H1 (cell line): ENCODE measurements around the gene FOXO6. TPM values are rescaled to one million over a fixed set of nuclear protein-coding genes. Genes with fewer than 3 reads are reported as not detected.

Experiments used
- CTCF ChIA-PET: fragments of 300-600 bp; sonication (Branson Sonifier 250); formaldehyde crosslinking; loops from one replicate; lab custom pipeline; 2021; ENCODE audit not compliant: partially characterized antibody; lab: Charles Lee
- POLR2A ChIA-PET: fragments of 300-600 bp; sonication (Branson Sonifier 250); formaldehyde crosslinking; loops from one replicate; lab custom pipeline; 2021; ENCODE audit warnings: inconsistent platforms; ENCODE audit not compliant: partially characterized antibody; lab: Charles Lee
- DNase-seq, 2 experiments: peaks; one replicate each; pipeline versions ENCODE4 v3.0.0 to v3.0.0-alpha.2; 2010 to 2022; ENCODE audit warnings: low spot score in 2 of 2, low read depth in 1 of 2, mixed read lengths in 1 of 2
- FAIRE-seq: peaks from 2 replicates; lab custom pipeline; 2011; peaks lifted over from hg19 to GRCh38; lab: Jason Lieb, UNC
- H2AFZ ChIP-seq: 2 replicates; pipeline ENCODE4 v1.8.1; 2012; ENCODE audit warnings: low read length, inconsistent platforms
- H2AK5ac ChIP-seq: 2 replicates; pipeline ENCODE4 v1.6.1; 2013; ENCODE audit warnings: low read depth, low read length
- H2BK120ac ChIP-seq: replicated peaks from 2 replicates; pipeline ENCODE3; 2013; ENCODE audit warnings: low read depth, low read length, inconsistent platforms
- H2BK12ac ChIP-seq: 2 replicates; pipeline ENCODE4 v1.6.1; 2013; ENCODE audit warnings: low read depth, low read length
- H2BK15ac ChIP-seq: 2 replicates; pipeline ENCODE4 v1.6.1; 2013; ENCODE audit warnings: low read length
- H2BK20ac ChIP-seq: 2 replicates; pipeline ENCODE4 v1.6.1; 2013; ENCODE audit warnings: low read length
- H2BK5ac ChIP-seq: 2 replicates; pipeline ENCODE4 v1.6.1; 2013; ENCODE audit warnings: low read depth, low read length
- H3K14ac ChIP-seq: 2 replicates; pipeline ENCODE4 v1.6.1; 2013; ENCODE audit warnings: inconsistent platforms; ENCODE audit not compliant: insufficient read length
- H3K18ac ChIP-seq: 2 replicates; pipeline ENCODE4 v1.6.1; 2013; ENCODE audit warnings: low read length; ENCODE audit errors: extremely low read depth
- H3K23ac ChIP-seq: 2 replicates; pipeline ENCODE4 v1.6.1; 2013; ENCODE audit warnings: inconsistent platforms; ENCODE audit not compliant: insufficient read length
- H3K23me2 ChIP-seq: 2 replicates; pipeline ENCODE4 v1.6.1; 2013; ENCODE audit warnings: low read depth, low read length
- H3K27ac ChIP-seq: 2 replicates; pipeline ENCODE4 v1.6.1; 2011; ENCODE audit warnings: low read depth, low read length, inconsistent platforms
- H3K27me3 ChIP-seq, 4 experiments: replicated peaks in 1 of 4; 1 replicate in 1 of 4; 2 replicates in 3 of 4; pipeline versions ENCODE4 v1.6.1 to v1.8.1; 2011 to 2013; ENCODE audit warnings: low read length in 3 of 4, mild to moderate bottlenecking in 3 of 4, inconsistent platforms in 2 of 4, mixed read lengths in 2 of 4, moderate library complexity in 1 of 4; ENCODE audit not compliant: control insufficient read depth in 3 of 4, insufficient read depth in 3 of 4; ENCODE audit errors: extremely low read depth in 1 of 4
- H3K36me3 ChIP-seq, 4 experiments: 2 replicates each; pipeline versions ENCODE4 v1.6.1 to v1.8.1; 2011 to 2013; ENCODE audit warnings: mild to moderate bottlenecking in 4 of 4, low read length in 3 of 4, moderate library complexity in 2 of 4, control low read depth in 1 of 4, inconsistent platforms in 1 of 4; ENCODE audit not compliant: insufficient read depth in 4 of 4, control insufficient read depth in 2 of 4
- H3K4ac ChIP-seq: replicated peaks from 2 replicates; pipeline ENCODE3; 2013; ENCODE audit warnings: low read length, low read depth, mixed read lengths, inconsistent platforms; ENCODE audit not compliant: insufficient read length
- H3K4me1 ChIP-seq, 4 experiments: replicated peaks in 1 of 4; 1 replicate in 1 of 4; 2 replicates in 3 of 4; pipeline versions ENCODE4 v1.6.1 to v1.8.1; 2011 to 2013; ENCODE audit warnings: low read length in 3 of 4, inconsistent platforms in 2 of 4, mixed read lengths in 1 of 4; ENCODE audit not compliant: insufficient read depth in 4 of 4, control insufficient read depth in 3 of 4
- H3K4me2 ChIP-seq, 2 experiments: 2 replicates each; pipeline versions ENCODE4 v1.6.1 to v1.8.1; 2011 to 2013; ENCODE audit warnings: low read depth in 2 of 2, low read length in 2 of 2, control low read depth in 1 of 2, inconsistent platforms in 1 of 2, mild to moderate bottlenecking in 1 of 2; ENCODE audit not compliant: insufficient read depth in 1 of 2
- H3K4me3 ChIP-seq, 4 experiments: fragments of 200-600, 300-600 bp in 1 of 4; sonication (generic), shearing (Covaris generic), sonication (Bioruptor Twin) in 1 of 4; 2 replicates each; pipeline versions ENCODE4 v1.5.1 to v1.8.1; 2011 to 2016; ENCODE audit warnings: low read length in 4 of 4, low read depth in 3 of 4, control low read depth in 2 of 4, inconsistent platforms in 2 of 4, mild to moderate bottlenecking in 2 of 4, mixed read lengths in 1 of 4, moderate library complexity in 1 of 4; ENCODE audit not compliant: insufficient read depth in 2 of 4; ENCODE audit errors: extremely low read depth in 1 of 4
- H3K56ac ChIP-seq: replicated peaks from 2 replicates; pipeline ENCODE3; 2013; ENCODE audit warnings: low read depth, mild to moderate bottlenecking, mixed read lengths, low read length, inconsistent platforms; ENCODE audit not compliant: insufficient read length
- H3K79me1 ChIP-seq: 2 replicates; pipeline ENCODE4 v1.6.1; 2013; ENCODE audit warnings: low read depth, low read length, control low read depth
- H3K79me2 ChIP-seq, 2 experiments: 2 replicates each; pipeline versions ENCODE4 v1.6.1 to v1.8.1; 2012 to 2013; ENCODE audit warnings: low read length in 2 of 2, mild to moderate bottlenecking in 2 of 2, inconsistent platforms in 1 of 2; ENCODE audit not compliant: insufficient read depth in 2 of 2, control insufficient read depth in 1 of 2
- H3K9ac ChIP-seq, 4 experiments: replicated peaks in 1 of 4; 1 replicate in 1 of 4; 2 replicates in 3 of 4; pipeline versions ENCODE4 v1.6.1 to v1.8.1; 2011 to 2013; ENCODE audit warnings: low read depth in 3 of 4, low read length in 3 of 4, control low read depth in 2 of 4, mild to moderate bottlenecking in 2 of 4, moderate library complexity in 2 of 4, inconsistent platforms in 1 of 4; ENCODE audit errors: extremely low read depth in 1 of 4
- H3K9me3 ChIP-seq, 2 experiments: 2 replicates each; pipeline versions ENCODE4 v1.6.1 to v1.8.1; 2012 to 2013; ENCODE audit warnings: mild to moderate bottlenecking in 2 of 2, moderate library complexity in 2 of 2, control low read depth in 1 of 2, inconsistent platforms in 1 of 2, low read depth in 1 of 2, low read length in 1 of 2, mixed read lengths in 1 of 2; ENCODE audit not compliant: insufficient read depth in 2 of 2
- H4K20me1 ChIP-seq, 2 experiments: replicated peaks in 1 of 2; 2 replicates each; pipeline versions ENCODE3 to v1.8.1; 2011 to 2013; ENCODE audit warnings: inconsistent platforms in 2 of 2, low read length in 2 of 2, mild to moderate bottlenecking in 1 of 2; ENCODE audit not compliant: insufficient read depth in 2 of 2, control insufficient read depth in 1 of 2
- H4K5ac ChIP-seq: 2 replicates; pipeline ENCODE4 v1.6.1; 2013; ENCODE audit warnings: low read length, low read depth, mixed read lengths, inconsistent platforms; ENCODE audit not compliant: insufficient read length
- H4K8ac ChIP-seq: 2 replicates; pipeline ENCODE4 v1.8.0; 2013; ENCODE audit warnings: mild to moderate bottlenecking, moderate library complexity, low read length, inconsistent platforms; ENCODE audit not compliant: insufficient read depth; ENCODE audit errors: extremely low read depth
- H4K91ac ChIP-seq: replicated peaks from 2 replicates; pipeline ENCODE3; 2013; ENCODE audit warnings: low read length, mixed read lengths, inconsistent platforms; ENCODE audit not compliant: insufficient read length
- CHD1 ChIP-seq: IDR thresholded peaks from 2 replicates; pipeline ENCODE4 v1.6.1; 2012; ENCODE audit warnings: low read depth, low read length, improper control_type of control experiment
- CREB1 ChIP-seq: IDR thresholded peaks from 2 replicates; pipeline ENCODE4 v1.6.1; 2012; ENCODE audit warnings: inconsistent platforms
- CTBP2 ChIP-seq: IDR thresholded peaks from 2 replicates; pipeline ENCODE4 v1.7.0; 2011; ENCODE audit warnings: borderline replicate concordance, mild to moderate bottlenecking, moderate library complexity, mixed read lengths, low read length; ENCODE audit not compliant: insufficient read depth, insufficient read length
- KDM4A ChIP-seq: IDR thresholded peaks from one replicate; pipeline ENCODE4 v1.7.1; 2012; ENCODE audit warnings: low read depth, mild to moderate bottlenecking, moderate library complexity, low read length, inconsistent platforms; ENCODE audit not compliant: severe bottlenecking
- NANOG ChIP-seq: IDR thresholded peaks from 2 replicates; pipeline ENCODE4 v1.6.1; 2011; ENCODE audit warnings: low read length, low read depth, mild to moderate bottlenecking, inconsistent platforms; ENCODE audit not compliant: insufficient read depth, poor library complexity, severe bottlenecking
- POLR2A ChIP-seq, 2 experiments: IDR thresholded peaks; 1 replicate in 1 of 2; 2 replicates in 1 of 2; pipeline ENCODE4 v1.6.1; 2011; ENCODE audit warnings: low read depth in 2 of 2, low read length in 2 of 2, mild to moderate bottlenecking in 2 of 2; ENCODE audit errors: control extremely low read depth in 1 of 2
- RBBP5 ChIP-seq: IDR thresholded peaks from 2 replicates; pipeline ENCODE4 v1.7.1; 2012; ENCODE audit warnings: low read depth, mild to moderate bottlenecking, inconsistent platforms, low read length, moderate library complexity, borderline replicate concordance
- RNF2 ChIP-seq: fragments of 200-900, 300-1000 bp; sonication (generic); IDR thresholded peaks from 2 replicates; pipeline ENCODE4 v1.7.1; 2016; ENCODE audit warnings: borderline replicate concordance, low read depth, mild to moderate bottlenecking, antibody characterized with exemption, low read length; ENCODE audit not compliant: poor library complexity, severe bottlenecking; ENCODE audit errors: missing control alignments
- TAF7 ChIP-seq: optimal IDR thresholded peaks from 2 replicates; pipeline ENCODE3; 2011; ENCODE audit warnings: low read depth, mild to moderate bottlenecking, inconsistent platforms, low read length, moderate library complexity, borderline replicate concordance
- WGBS, 2 experiments: shearing (Covaris generic) in 1 of 2; methylation state at CpG; one replicate each; pipeline versions ENCODE4 v1.1.6 to v1.1.7; 2013 to 2015; ENCODE audit warnings: low lambda C conversion rate in 2 of 2, mixed read lengths in 2 of 2, inconsistent platforms in 1 of 2, low coverage in 1 of 2, missing lambda C conversion rate in 1 of 2; ENCODE audit not compliant: insufficient replicate concordance in 2 of 2, insufficient coverage in 1 of 2, insufficient read length in 1 of 2; ENCODE audit errors: extremely low coverage in 1 of 2, missing lambda C conversion rate in 1 of 2; 5-methylcytosine and 5-hydroxymethylcytosine counted together
- polyA plus RNA-seq, 7 experiments: library from polyadenylated mRNA; depleted of rRNA in 3 of 7; stranded (reverse) in 5 of 7; unstranded in 2 of 7; fragments of >200 nt in 5 of 7; fragments of 200-250 nt in 2 of 7; gene quantifications; 1 replicate in 5 of 7; 2 replicates in 1 of 7; 4 replicates in 1 of 7; pipeline versions ENCODE4 v1.2.1 to v1.2.3, GENCODE V29; 2011 to 2013; ENCODE audit warnings: missing spikeins in 2 of 7, mixed read lengths in 2 of 7
- total RNA-seq: library from RNA; stranded (reverse); fragmentation: NEBNext Ultra II Directional; extraction: Animal tissue kit (Norgen Biotek cat#: 25700); gene quantifications from 2 replicates; pipeline ENCODE4 v1.2.1, GENCODE V29; 2021
- TF ChIP-seq, protein P1 (sequence below): IDR thresholded peaks from 2 replicates; pipeline ENCODE4 v1.6.1; 2012; ENCODE audit warnings: inconsistent platforms

Gene FOXO6
- total and polyA plus RNA-seq, 2 of the 8 experiments (the other 6 are each of a cell fraction or from before 2014, with no cell fraction given): 0.59 to 3.0 TPM

- Histone ChIP-seq H4K91ac (no peak overlapping the region), H3K79me2 (no peaks in the 10 kb centered on the region), H4K20me1 (no peaks in the 10 kb centered on the region), H3K56ac (no peak overlapping the region), H3K79me1 (no peaks in the 10 kb centered on the region), H3K9ac (no peak overlapping the region), H3K23ac (no peak overlapping the region), H3K18ac (no peak overlapping the region), H2BK120ac (no peak overlapping the region), H3K36me3 (no peaks in the 10 kb centered on the region), H2BK5ac (no peak overlapping the region), H3K27ac (no peak overlapping the region), H3K9me3 (no peaks in the 10 kb centered on the region), H3K27me3 (no peaks in the 10 kb centered on the region), H3K4me3 (no peak overlapping the region), H3K4me1 (peaks cover 0 to 7% (median 5%) of the 10 kb centered on the region in 4 experiments; a peak in 4 of 7 replicates), H2BK15ac (no peak overlapping the region), H2BK20ac (no peak overlapping the region), H2AK5ac (no peak overlapping the region), H2AFZ (no peak overlapping the region), H3K23me2 (peaks cover 2% of the 10 kb centered on the region; the same call in 1 of the 2 replicates), H3K14ac (no peak overlapping the region), H2BK12ac (no peak overlapping the region), H3K4ac (no peak overlapping the region), H4K8ac (no peak overlapping the region), H3K4me2 (no peak overlapping the region), H4K5ac (no peak overlapping the region)
- WGBS, 2 experiments: 89% methylated on average over 4 of the region's 4 CpGs; no CpG with 5 or more reads in 1 of the 2 experiments
- TF ChIP-seq, protein P1, sequence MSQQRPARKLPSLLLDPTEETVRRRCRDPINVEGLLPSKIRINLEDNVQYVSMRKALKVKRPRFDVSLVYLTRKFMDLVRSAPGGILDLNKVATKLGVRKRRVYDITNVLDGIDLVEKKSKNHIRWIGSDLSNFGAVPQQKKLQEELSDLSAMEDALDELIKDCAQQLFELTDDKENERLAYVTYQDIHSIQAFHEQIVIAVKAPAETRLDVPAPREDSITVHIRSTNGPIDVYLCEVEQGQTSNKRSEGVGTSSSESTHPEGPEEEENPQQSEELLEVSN: no peak
- TF ChIP-seq TAF7 (no peak), NANOG (no peak), POLR2A (IDR thresholded peaks at IDR 0.05; ENCODE audit: control extremely low read depth in 1 of 2, low read depth in 2 of 2, low read length in 2 of 2) (no peak), RNF2 (no peak), KDM4A (no peak), CREB1 (no peak), CHD1 (no peak), RBBP5 (no peak), CTBP2 (no peak)
- no peak for DNase-seq
- CTCF ChIA-PET: interaction anchor here (0.6 to 16.2 kb wide), 13 partner anchors 13 to 393 kb away, joined by 3 to 420 read pairs (median 10); partner anchors contain the start of gene FOXO6
- POLR2A ChIA-PET: no interaction called here
- FAIRE-seq: no peak
These were observed 69.3 kb downstream of the FOXO6 start for GRCh38 chr1:41430582-41430981.
